H9 (cell line): ENCODE measurements around the gene ZFAND5. TPM values are rescaled to one million over a fixed set of nuclear protein-coding genes. Genes with fewer than 3 reads are reported as not detected.

Experiments
- DNase-seq: peaks from one replicate; pipeline ENCODE4 v3.0.0-alpha.2; 2017
- H2AFZ ChIP-seq: one replicate; pipeline ENCODE4 v1.6.1; 2013; ENCODE audit warnings: mild to moderate bottlenecking, low read length, control low read depth, moderate library complexity
- H2AK5ac ChIP-seq: 2 replicates; pipeline ENCODE4 v1.6.1; 2013; ENCODE audit warnings: low read length, control low read depth, mixed read lengths; ENCODE audit not compliant: insufficient read length
- H2BK120ac ChIP-seq: one replicate; pipeline ENCODE4 v1.6.1; 2013; ENCODE audit warnings: low read depth, mild to moderate bottlenecking, low read length, control low read depth, inconsistent platforms; ENCODE audit not compliant: poor library complexity, severe bottlenecking
- H2BK12ac ChIP-seq: 2 replicates; pipeline ENCODE4 v1.6.1; 2013; ENCODE audit warnings: low read length, control low read depth, mixed read lengths, low read depth; ENCODE audit not compliant: insufficient read length
- H2BK15ac ChIP-seq: 2 replicates; pipeline ENCODE4 v1.6.1; 2013; ENCODE audit warnings: low read depth, low read length, control low read depth
- H2BK20ac ChIP-seq: one replicate; pipeline ENCODE4 v1.6.1; 2013; ENCODE audit warnings: low read depth, mild to moderate bottlenecking, low read length, control low read depth, inconsistent platforms; ENCODE audit not compliant: poor library complexity, severe bottlenecking
- H2BK5ac ChIP-seq: 2 replicates; pipeline ENCODE4 v1.6.1; 2013; ENCODE audit warnings: low read length, control low read depth, mixed read lengths; ENCODE audit not compliant: insufficient read length
- H3K14ac ChIP-seq: 2 replicates; pipeline ENCODE4 v1.6.1; 2013; ENCODE audit warnings: low read length, control low read depth; ENCODE audit not compliant: insufficient read depth
- H3K18ac ChIP-seq: 2 replicates; pipeline ENCODE4 v1.6.1; 2013; ENCODE audit warnings: low read depth, mild to moderate bottlenecking, mixed read lengths, low read length, control low read depth; ENCODE audit not compliant: insufficient read length
- H3K23ac ChIP-seq: 2 replicates; pipeline ENCODE4 v1.6.1; 2013; ENCODE audit warnings: low read length, control low read depth, mixed read lengths, low read depth; ENCODE audit not compliant: insufficient read length
- H3K23me2 ChIP-seq: 2 replicates; pipeline ENCODE4 v1.6.1; 2013; ENCODE audit warnings: low read depth, mild to moderate bottlenecking, mixed read lengths, low read length, control low read depth; ENCODE audit not compliant: insufficient read length, poor library complexity, severe bottlenecking
- H3K27ac ChIP-seq: 2 replicates; pipeline ENCODE4 v1.5.1; 2013; ENCODE audit warnings: low read length, control low read depth, mixed read lengths, low read depth; ENCODE audit not compliant: insufficient read length
- H3K27me3 ChIP-seq: 2 replicates; pipeline ENCODE4 v1.6.1; 2013; ENCODE audit warnings: low read length, control low read depth, inconsistent platforms; ENCODE audit not compliant: insufficient read depth
- H3K4ac ChIP-seq: 2 replicates; pipeline ENCODE4 v1.6.1; 2013; ENCODE audit warnings: low read depth, mild to moderate bottlenecking, control low read depth, inconsistent platforms, low read length, moderate library complexity
- H3K4me1 ChIP-seq: 2 replicates; pipeline ENCODE4 v1.6.1; 2013; ENCODE audit warnings: low read length, control low read depth, inconsistent platforms; ENCODE audit not compliant: insufficient read depth
- H3K4me2 ChIP-seq: 2 replicates; pipeline ENCODE4 v1.6.1; 2013; ENCODE audit warnings: low read length, control low read depth, mixed read lengths; ENCODE audit not compliant: insufficient read length, insufficient read depth
- H3K56ac ChIP-seq: 2 replicates; pipeline ENCODE4 v1.6.1; 2013; ENCODE audit warnings: low read depth, mild to moderate bottlenecking, mixed read lengths, low read length, control low read depth; ENCODE audit not compliant: insufficient read length
- H3K79me1 ChIP-seq: 2 replicates; pipeline ENCODE4 v1.6.1; 2013; ENCODE audit warnings: low read depth, mild to moderate bottlenecking, moderate library complexity, low read length, control low read depth, inconsistent platforms; ENCODE audit not compliant: insufficient read depth, poor library complexity, severe bottlenecking
- H3K79me2 ChIP-seq: 2 replicates; pipeline ENCODE4 v1.6.1; 2013; ENCODE audit warnings: low read length, control low read depth, inconsistent platforms; ENCODE audit not compliant: insufficient read depth
- H3K9ac ChIP-seq: 2 replicates; pipeline ENCODE4 v1.6.1; 2013; ENCODE audit warnings: low read length, control low read depth, mixed read lengths; ENCODE audit not compliant: insufficient read length; ENCODE audit errors: extremely low read depth
- H3K9me3 ChIP-seq: one replicate; pipeline ENCODE4 v1.6.1; 2013; ENCODE audit warnings: low read depth, low read length, inconsistent platforms; ENCODE audit not compliant: control insufficient read depth
- H3T11ph ChIP-seq: one replicate; pipeline ENCODE4 v1.6.1; 2013; ENCODE audit warnings: mild to moderate bottlenecking, low read length, control low read depth, inconsistent platforms
- H4K20me1 ChIP-seq: one replicate; pipeline ENCODE4 v1.6.1; 2013; ENCODE audit not compliant: control insufficient read depth, insufficient read length, insufficient read depth
- H4K5ac ChIP-seq: 2 replicates; pipeline ENCODE4 v1.6.1; 2013; ENCODE audit warnings: low read depth, mild to moderate bottlenecking, mixed read lengths, low read length, control low read depth; ENCODE audit not compliant: insufficient read length
- H4K8ac ChIP-seq: replicated peaks from 2 replicates; pipeline ENCODE4 v1.6.1; 2013; ENCODE audit warnings: low read length, control low read depth, mixed read lengths, low read depth; ENCODE audit not compliant: insufficient read length
- H4K91ac ChIP-seq: 2 replicates; pipeline ENCODE4 v1.6.1; 2013; ENCODE audit warnings: low read depth, mild to moderate bottlenecking, moderate library complexity, mixed read lengths, low read length, control low read depth; ENCODE audit not compliant: insufficient read length
- H3K27ac Mint-ChIP-seq, 3 experiments: 2 replicates in 2 of 3; 3 replicates in 1 of 3; pipeline ENCODE4 v1.8.0; 2020 to 2021; ENCODE audit warnings: mixed read lengths in 3 of 3, mild to moderate bottlenecking in 1 of 3, moderate library complexity in 1 of 3
- H3K27me3 Mint-ChIP-seq: 2 replicates; pipeline ENCODE4 v1.8.0; 2021; ENCODE audit warnings: low read depth, mild to moderate bottlenecking, moderate library complexity, mixed read lengths
- H3K36me3 Mint-ChIP-seq, 3 experiments: 2 replicates in 2 of 3; 3 replicates in 1 of 3; pipeline ENCODE4 v1.8.0; 2020 to 2021; ENCODE audit warnings: low read depth in 3 of 3, mixed read lengths in 3 of 3; ENCODE audit not compliant: insufficient read depth in 1 of 3
- H3K4me1 Mint-ChIP-seq, 2 experiments: 2 replicates each; pipeline ENCODE4 v1.8.0; 2020; ENCODE audit warnings: mixed read lengths in 2 of 2
- H3K4me3 Mint-ChIP-seq, 2 experiments: 2 replicates in 1 of 2; 3 replicates in 1 of 2; pipeline ENCODE4 v1.8.0; 2020 to 2021; ENCODE audit warnings: mild to moderate bottlenecking in 2 of 2, mixed read lengths in 2 of 2, moderate library complexity in 1 of 2
- H3K9me3 Mint-ChIP-seq, 2 experiments: 2 replicates in 1 of 2; 3 replicates in 1 of 2; pipeline ENCODE4 v1.8.0; 2020; ENCODE audit warnings: mild to moderate bottlenecking in 2 of 2, mixed read lengths in 2 of 2, moderate library complexity in 1 of 2
- CTCF ChIP-seq: fragments of 200-600 bp; sonication (generic); conservative IDR thresholded peaks from 3 replicates; pipeline ENCODE4 v1.8.0; 2021; ENCODE audit warnings: antibody characterized with exemption, mild to moderate bottlenecking
- WGBS: extraction: QIAGEN DNeasy Blood & Tissue Kit; methylation state at CpG from one replicate; pipeline ENCODE4 v1.1.7; 2013; ENCODE audit warnings: missing lambda C conversion rate, low lambda C conversion rate, mixed read lengths; ENCODE audit not compliant: insufficient read length; ENCODE audit errors: extremely low coverage; 5-methylcytosine and 5-hydroxymethylcytosine counted together
- total RNA-seq: library from RNA; stranded (reverse); gene quantifications from 2 replicates; pipeline ENCODE4 v1.2.1, GENCODE V29; 2021

The ZFAND5 gene
- total RNA-seq, 1 experiment from 2014 or later = 304 TPM

- H3K23me2 ChIP-seq = no peaks in the 10 kb centered on the region
- no peak overlapping the region for H3K9ac ChIP-seq
- H2AFZ ChIP-seq = no peak overlapping the region
- H3K79me1 ChIP-seq = no peaks in the 10 kb centered on the region
- no peak overlapping the region for H3T11ph ChIP-seq
- peaks cover 18 to 23% of the 10 kb centered on the region in 2 experiments; a peak in 3 of 4 replicates for H3K4me1 Mint-ChIP-seq
- no peak overlapping the region for H2BK15ac ChIP-seq
- no peak overlapping the region for H2BK120ac ChIP-seq
- H3K56ac ChIP-seq = no peak overlapping the region
- H3K9me3 Mint-ChIP-seq = no peaks in the 10 kb centered on the region
- H4K5ac ChIP-seq = no peak overlapping the region
- no peak overlapping the region for H3K4me3 Mint-ChIP-seq
- H2AK5ac ChIP-seq = no peak overlapping the region
- no peak for TF ChIP-seq CTCF
- no peak overlapping the region for H3K4ac ChIP-seq
- H2BK20ac ChIP-seq = no peak overlapping the region
- H2BK5ac ChIP-seq = no peak overlapping the region
- no peaks in the 10 kb centered on the region for H3K27me3 ChIP-seq
- no peaks in the 10 kb centered on the region for H3K9me3 ChIP-seq
- H2BK12ac ChIP-seq = no peak overlapping the region
- H3K27me3 Mint-ChIP-seq = no peaks in the 10 kb centered on the region
- no peak overlapping the region for H3K27ac ChIP-seq
- H3K23ac ChIP-seq = no peak overlapping the region
- H4K20me1 ChIP-seq = no peaks in the 10 kb centered on the region
- H3K4me2 ChIP-seq = no peak overlapping the region
- no peak overlapping the region for H4K91ac ChIP-seq
- H3K14ac ChIP-seq = no peak overlapping the region
- no peak overlapping the region for H3K18ac ChIP-seq
- WGBS = no CpG with 5 or more reads among the region's 2 CpGs
- H3K4me1 ChIP-seq = no peaks in the 10 kb centered on the region
- no peaks in the 10 kb centered on the region for H3K79me2 ChIP-seq
- no peak overlapping the region for H3K27ac Mint-ChIP-seq
- H3K36me3 Mint-ChIP-seq = no peaks in the 10 kb centered on the region
- H4K8ac ChIP-seq = no peak overlapping the region
- DNase-seq = no peak
Observed at GRCh38 chr9:72402744-72403143, 37.7 kb upstream of the ZFAND5 start.
